GM11168 (cell line): ENCODE measurements around the gene SPSB2.
"Not testable (repeated sequence)": the region's sequence is repeated elsewhere in the genome, so short reads cannot be mapped to it uniquely, and the experiment has no call there.

Experiments used
- in situ Hi-C: fragments of 300-500 bp; cut with MboI; formaldehyde crosslinking; loops from one replicate; pipeline ENCODE4 v1.12.0; 2022; ENCODE audit warnings: low sequenced_read_pairs; ENCODE audit not compliant: unreplicated experiment

SPSB2 gene, protein sequence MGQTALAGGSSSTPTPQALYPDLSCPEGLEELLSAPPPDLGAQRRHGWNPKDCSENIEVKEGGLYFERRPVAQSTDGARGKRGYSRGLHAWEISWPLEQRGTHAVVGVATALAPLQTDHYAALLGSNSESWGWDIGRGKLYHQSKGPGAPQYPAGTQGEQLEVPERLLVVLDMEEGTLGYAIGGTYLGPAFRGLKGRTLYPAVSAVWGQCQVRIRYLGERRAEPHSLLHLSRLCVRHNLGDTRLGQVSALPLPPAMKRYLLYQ

DNA sequence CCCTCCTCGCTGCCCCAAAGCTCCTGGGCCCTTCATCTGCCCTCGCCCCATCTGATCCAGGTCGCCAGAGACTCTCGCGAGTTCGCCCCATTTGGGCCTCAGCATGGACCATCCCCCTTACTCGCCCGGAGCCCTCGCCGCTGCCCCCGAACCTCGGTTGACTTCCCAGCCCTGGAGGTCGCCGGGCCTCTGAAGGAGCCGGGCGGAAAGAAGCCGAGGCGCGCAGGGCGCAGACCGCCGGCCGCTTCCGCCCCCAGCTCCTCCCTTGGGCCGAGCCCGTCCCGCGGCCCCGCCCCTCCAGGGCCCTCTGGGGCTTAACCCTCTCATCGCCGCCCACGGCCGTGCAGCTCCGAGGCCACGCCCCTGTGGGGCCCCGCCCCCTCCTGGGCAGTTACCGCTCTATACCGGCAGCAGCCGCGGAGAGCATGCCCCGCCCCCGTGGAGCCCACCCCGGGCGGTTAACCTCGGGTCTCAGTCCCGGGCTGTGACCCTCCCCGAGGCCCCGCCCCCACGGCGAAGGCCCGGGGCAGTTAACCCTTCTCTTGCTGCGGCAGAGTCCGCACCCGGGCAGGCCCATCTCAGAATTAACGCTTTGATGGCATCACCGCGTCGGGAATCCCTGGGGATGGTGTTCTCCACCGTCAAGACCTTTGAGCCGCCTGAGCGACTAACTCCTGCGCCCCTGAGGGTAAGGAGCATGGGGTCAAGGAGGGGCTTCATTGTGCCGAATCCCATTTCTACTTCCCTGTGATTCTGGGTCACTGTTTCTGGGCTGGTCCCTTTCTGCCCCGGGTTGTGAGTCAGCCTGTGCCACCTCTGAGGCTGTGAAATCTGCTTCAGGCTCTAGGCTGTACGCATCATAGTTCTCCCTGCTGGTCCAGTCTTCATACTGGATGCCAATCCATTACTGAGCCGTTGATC lies at the start of gene SPSB2:
SPSB2 (minus strand) TSS at position 210 of the 921 bp plus-strand sequence. CDS start 402 bp downstream, outside the sequence.
- in situ Hi-C loops, result no loop called here

DNA sequence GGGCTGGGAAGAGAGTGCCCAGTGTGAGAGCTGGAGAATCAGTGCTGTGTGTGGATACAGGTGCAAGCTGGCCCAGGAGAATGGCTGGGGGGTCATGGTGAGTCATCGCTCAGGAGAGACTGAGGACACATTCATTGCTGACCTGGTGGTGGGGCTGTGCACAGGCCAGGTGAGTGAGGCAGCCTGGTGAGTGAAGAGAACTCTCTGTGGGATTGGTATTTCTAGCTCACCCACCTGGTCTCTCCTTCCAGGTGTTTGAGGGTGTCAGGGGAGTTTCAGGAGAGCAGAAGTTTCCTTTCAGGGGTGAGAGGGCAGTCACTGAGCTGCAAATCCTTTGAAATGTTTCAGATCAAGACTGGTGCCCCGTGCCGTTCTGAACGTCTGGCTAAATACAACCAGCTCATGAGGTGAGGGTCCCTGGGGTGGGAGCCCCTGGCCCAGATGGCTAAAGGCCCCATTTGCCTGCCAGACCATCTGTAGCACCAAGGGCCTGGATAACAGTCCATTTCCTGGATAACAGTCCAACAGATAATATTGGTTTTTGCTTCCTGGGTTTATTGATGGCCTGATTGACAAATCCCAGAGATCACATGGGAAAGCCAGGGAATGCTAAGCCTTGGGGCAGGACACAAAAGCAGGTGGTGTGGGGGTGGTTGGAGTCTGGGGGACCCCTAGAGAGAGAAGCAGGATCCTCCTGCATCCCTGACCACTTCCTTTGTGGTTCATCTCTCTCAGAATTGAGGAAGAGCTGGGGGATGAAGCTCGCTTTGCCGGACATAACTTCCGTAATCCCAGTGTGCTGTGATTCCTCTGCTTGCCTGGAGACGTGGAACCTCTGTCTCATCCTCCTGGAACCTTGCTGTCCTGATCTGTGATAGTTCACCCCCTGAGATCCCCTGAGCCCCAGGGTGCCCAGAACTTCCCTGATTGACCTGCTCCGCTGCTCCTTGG lies 49.2 kb upstream of the SPSB2 start:
- in situ Hi-C loops, result no loop called here

DNA sequence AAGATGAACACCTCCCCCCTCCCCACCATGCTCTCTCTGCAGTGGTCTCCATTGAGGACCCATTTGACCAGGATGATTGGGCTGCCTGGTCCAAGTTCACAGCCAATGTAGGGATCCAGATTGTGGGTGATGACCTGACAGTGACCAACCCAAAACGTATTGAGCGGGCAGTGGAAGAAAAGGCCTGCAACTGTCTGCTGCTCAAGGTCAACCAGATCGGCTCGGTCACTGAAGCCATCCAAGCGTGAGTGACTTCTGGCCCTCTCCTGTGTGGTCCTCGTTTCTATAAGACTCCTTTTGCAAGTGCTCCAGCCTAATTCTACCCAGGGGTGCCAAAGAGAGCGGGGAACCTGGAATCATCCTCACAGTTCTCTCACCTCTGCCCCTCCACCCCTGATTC lies 48.4 kb upstream of the SPSB2 start:
- in situ Hi-C loops, result no loop called here

DNA sequence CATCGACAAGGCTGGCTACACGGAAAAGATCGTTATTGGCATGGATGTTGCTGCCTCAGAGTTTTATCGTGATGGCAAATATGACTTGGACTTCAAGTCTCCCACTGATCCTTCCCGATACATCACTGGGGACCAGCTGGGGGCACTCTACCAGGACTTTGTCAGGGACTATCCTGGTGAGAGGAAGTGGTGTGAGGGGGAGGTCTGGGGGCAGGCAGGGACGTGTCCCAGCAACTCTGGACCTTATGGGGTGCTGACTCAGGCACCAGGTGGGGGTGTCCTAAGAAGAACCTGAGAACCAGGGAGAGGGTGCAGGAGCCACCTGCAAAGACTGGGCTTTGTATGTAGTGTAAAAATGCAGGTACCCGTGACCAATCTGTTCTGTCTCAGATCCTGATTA lies 46.5 kb upstream of the SPSB2 start:
- in situ Hi-C loops, result no loop called here

DNA sequence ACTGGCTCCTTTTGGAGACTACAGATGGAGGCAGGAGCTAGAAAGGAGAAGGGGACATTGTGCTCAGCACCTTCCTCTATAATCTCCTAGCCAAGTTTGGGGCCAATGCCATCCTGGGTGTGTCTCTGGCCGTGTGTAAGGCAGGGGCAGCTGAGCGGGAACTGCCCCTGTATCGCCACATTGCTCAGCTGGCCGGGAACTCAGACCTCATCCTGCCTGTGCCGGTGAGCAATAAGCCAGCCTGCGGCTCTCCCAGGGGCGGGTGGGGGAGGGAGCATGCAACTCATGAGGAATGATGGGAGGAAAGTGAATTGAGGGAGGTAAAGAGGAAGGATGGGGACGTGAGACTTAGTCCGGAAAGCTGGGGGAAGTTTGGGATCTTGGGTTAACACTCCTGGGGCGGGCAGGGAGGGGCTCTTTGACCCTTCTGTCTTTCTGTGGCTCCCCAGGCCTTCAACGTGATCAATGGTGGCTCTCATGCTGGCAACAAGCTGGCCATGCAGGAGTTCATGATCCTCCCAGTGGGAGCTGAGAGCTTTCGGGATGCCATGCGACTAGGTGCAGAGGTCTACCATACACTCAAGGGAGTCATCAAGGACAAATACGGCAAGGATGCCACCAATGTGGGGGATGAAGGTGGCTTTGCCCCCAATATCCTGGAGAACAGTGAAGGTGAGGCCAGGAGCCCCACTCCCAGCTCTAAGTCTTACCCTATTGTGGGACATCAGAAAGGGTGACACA lies 44.6 kb upstream of the SPSB2 start:
- in situ Hi-C loops, result no loop called here

DNA sequence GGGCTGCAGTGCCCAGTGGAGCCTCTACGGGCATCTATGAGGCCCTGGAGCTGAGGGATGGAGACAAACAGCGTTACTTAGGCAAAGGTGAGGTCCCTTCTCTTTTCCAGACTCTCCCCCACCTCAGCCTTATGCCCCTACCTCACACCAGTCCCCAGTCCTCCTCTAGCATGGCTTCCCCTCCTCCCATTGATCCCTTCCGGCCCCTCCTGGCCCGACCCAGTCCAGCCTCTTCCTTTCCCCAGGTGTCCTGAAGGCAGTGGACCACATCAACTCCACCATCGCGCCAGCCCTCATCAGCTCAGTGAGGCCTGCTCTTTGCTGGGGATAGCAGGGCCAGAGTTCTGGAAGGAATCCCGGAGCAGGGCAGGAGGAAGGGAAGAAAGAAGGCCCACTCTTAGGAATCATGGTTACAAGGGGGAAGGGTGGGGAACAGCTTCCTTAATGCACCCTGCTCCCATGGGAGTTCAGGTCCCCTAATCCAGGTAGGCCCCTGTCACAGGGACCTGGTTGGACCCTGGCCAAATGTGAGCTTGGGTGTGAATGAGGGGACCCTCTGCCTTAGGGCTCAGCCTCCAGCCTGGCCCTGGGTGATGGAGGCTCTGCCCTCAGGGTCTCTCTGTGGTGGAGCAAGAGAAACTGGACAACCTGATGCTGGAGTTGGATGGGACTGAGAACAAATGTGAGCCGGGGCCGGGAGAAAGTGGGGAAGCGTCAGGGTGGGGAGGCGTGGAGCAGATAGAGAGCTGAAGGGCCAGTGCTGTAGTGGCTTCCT lies 43.5 kb upstream of the SPSB2 start:
- in situ Hi-C loops, result no loop called here

DNA sequence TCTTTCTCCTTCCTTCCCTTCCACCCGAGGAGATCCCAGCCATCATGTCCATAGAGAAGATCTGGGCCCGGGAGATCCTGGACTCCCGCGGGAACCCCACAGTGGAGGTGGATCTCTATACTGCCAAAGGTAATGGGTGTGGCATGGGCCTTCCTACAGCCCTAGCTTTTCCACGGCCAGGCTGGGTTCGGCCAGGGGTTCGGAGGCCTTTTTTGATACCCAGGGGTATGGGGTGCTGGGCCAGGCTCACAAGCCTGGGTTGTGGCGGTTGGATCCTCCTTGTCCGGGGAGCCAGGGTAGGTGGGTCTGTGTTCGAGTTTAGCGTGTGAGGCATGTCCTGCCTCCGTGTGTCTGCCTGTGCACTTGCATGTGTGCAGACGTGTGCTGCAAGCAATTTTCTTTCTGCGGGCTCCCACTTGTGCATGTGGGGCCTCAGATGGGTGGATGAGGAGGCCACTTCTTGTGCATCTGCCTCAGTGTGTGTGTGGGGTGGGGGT lies 42.7 kb upstream of the SPSB2 start:
- in situ Hi-C loops, result no loop called here

DNA sequence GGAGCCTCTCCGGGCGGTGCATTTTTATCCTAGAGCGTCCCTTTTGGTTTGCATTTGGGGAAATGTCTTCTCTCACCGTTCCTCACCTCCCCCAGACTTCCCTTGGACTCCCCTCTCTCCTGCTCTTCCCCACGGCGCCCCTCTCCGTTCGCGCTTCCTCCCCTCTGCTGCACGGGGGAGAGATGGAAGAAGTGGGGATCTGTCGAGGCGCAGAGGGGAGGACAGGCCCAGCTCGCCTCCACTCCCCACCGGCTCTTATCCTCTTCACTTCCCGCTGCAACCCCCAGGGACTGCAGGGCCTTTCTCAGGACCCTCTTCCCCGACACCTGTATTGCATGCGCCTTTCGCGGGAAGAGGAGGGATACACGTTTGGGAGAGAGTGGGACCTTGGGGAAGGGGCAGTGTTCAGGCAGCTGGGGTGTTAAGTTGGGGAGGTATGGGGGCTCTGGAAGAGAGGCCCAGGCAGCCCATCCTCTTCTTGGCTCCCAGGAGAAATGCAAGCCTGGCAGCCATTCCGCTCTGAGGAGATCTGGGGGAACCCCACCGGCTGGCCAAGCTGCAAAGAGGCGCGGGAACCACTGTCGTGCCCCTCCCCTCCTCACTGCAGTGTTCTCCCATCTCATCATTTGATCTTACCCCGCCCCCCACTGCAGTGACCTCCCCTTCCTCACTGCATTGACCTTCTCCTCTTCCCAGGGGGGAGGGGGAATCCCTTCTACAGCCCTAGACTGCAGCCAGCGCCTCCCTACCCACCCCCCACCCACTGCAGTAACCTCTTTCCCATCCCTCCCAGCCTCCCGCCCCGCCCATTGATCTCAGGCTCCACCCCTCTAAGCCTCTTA lies 42.1 kb upstream of the SPSB2 start:
- in situ Hi-C loops, result no loop called here

DNA sequence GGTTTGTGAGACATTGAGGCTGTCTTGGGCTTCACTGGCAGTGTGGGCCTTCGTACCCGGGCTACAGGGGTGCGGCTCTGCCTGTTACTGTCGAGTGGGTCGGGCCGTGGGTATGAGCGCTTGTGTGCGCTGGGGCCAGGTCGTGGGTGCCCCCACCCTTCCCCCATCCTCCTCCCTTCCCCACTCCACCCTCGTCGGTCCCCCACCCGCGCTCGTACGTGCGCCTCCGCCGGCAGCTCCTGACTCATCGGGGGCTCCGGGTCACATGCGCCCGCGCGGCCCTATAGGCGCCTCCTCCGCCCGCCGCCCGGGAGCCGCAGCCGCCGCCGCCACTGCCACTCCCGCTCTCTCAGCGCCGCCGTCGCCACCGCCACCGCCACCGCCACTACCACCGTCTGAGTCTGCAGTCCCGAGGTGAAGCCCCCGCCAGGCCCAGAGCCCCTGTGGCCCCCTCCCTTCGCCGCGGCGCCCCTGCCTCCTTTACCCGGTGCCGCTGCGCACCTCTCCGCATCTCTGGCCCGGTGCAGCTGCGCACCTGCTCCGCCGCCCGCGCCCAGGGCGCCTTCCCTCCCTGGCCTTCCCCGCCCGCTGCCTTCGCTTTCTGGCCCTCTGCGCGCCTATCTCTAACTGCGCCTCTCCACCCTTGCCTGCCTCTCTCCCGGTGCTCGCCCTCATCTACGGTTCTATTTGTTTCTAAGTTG lies 41.3 kb upstream of the SPSB2 start, which contains the start of gene ENO2:
ENO2 (plus strand) TSS at position 335 of the 701 bp plus-strand sequence. CDS start 1,253 bp downstream, outside the sequence.
- in situ Hi-C loops, result no loop called here

DNA sequence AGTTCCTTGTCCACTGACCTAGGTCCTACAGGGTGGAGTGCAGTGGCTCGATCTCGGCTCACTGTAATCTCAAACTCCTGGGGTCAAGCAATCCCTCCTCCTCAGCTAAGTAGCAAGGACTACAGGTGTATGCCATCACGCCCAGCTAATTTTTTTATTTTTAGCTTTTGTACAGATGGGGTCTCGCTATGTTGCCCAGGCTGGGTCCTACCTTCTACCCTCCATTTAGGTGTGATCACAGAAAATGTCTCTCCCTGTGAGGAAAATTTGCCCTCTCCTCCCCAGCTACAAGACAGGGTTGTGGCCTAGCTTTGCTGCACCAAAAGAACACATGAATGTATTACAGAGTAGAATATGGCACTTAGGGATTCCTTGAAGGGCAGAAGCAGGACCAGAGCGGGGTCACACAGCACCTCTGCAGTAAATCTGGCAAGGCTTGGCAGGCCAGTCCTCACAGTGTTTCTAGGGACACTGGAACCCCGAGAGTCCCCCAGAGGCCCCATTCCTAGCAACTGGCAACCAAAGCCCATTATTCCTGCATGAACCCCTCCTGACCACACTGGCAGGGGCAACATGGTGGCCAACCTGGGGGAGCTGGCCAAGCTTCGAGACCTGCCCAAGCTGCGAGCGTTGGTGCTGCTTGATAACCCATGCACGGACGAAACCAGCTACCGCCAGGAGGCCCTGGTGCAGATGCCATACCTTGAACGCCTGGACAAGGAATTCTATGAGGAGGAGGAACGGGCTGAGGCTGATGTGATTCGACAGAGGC lies 39.2 kb upstream of the SPSB2 start:
- in situ Hi-C loops, result no loop called here

DNA sequence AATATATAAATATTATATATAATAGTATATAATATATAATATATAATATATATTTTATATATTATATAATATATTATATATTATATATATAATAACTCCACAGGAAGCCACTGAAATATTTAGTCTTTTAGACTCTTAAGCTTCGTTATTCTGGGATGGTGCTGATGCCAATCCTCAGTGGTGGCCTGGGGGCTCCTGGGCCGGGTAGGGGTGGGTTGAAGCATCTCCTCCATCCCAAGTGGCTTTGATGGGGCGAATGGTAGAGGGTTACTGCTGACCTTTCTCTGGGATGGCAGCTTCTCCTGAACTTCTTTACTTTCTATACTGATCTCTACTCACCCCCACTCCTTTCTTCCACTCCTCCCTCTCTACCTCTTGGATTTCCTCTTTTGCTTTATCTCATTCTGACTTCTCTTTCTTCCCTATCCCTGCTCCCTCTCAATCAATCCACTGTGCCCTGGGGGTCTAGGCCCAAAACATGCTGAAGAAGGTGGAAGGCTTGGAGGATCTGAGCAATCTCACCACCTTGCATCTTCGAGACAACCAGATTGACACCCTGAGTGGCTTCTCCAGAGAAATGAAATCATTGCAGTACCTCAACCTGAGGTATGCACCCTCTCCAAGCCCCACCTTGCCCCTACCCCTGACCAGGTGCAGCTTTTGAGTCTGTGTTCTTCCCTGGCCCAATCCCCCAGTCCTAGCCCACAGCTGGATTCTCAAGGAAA lies 36.5 kb upstream of the SPSB2 start:
- in situ Hi-C loops, result no loop called here

DNA sequence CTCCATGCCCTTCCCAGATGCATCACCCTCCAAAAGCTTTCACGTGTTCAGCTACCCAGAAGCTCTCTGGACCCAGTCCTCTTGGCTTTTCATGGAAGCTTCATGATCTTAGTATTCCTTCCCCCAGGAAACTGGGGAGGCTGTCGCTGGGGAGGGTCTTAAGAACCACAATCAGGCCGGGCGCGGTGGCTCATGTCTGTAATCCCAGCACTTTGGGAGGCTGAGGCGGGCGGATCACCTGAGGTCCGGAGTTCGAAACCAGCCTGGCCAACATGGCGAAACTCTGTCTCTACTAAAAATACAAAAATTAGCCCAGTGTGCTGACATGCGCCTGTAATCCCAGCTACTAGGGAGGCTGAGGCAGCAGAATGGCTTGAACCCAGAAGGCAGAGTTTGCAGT lies 35.0 kb upstream of the SPSB2 start:
- in situ Hi-C loops, result not testable (repeated sequence)

DNA sequence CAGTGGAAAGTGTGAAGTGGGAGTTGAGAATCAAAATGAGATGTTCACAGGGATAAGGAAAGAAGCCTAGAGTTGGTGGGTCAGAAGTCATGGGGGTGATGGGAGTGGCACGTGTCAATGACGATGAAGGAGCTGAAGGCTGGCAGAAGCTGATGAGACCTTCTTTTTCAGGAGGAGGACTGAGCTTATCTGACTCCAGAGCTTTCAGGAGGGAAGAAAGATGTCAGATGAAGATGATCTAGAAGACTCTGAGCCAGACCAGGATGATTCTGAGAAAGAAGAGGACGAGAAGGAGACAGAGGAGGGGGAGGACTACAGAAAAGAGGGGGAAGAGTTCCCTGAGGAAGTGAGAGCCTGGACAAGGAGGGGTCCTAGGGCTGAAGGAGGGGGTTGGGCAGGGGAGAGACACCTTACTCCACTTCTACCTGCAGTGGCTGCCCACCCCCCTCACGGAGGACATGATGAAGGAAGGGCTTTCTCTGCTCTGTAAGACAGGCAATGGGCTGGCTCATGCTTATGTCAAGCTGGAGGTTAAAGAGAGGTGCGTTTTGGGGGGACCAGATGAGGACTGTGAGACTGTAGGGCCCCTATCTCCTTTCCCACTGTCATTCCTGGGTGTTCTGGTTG lies 32.4 kb upstream of the SPSB2 start:
- in situ Hi-C loops, result no loop called here

DNA sequence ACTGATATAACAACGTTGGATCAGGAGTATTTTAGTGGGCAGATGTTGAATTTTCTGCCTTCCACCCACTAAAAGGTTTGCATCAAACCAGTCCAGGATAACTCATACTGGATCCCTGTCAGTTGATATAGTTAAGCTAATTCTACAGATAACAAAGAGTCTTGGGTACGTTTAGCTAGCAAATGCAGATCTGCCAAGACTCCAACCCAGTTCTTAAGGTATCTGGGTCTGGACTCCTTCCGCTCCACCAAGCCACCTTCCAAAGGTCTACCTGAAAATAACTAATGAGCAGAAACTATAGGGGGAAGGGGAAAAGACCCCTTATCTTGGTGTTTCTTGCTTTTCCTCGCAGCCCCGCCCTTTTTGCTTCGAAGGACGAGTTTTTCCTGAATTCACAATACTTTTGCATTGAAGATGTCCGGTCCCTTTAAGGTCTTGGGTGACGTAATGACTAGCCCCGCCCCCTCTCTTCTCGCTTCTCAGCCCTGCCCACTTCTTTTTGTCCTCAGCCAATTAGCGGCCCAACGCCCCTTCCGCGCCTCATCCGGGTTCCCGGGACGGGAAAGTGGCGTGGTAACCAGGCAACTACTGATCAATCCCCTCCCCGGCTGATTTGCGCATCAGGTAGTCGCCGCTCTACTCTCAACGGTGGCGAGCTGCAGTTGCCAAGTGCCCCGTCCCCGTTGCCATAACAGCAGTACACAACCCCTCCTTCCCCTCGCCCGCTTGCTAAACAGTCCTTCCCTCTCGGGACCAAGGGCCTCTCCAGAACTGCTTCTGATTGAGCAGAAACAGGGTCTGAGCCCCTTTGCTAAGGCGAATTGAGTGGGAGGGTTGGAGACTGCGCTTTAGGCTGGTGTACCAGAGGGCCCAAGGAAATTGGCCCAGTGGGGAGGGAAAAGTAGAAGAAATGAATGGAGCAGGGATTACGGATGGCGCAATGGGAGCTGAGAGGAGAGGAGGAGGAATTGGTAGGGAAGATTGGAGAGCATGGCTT lies 31.5 kb upstream of the SPSB2 start, which contains the start of gene LRRC23:
LRRC23 (plus strand) TSS at position 543 of the 997 bp plus-strand sequence. CDS start 812 bp downstream, outside the sequence.
- in situ Hi-C loops, result no loop called here
